Measurements from ENCODE around the gene CEND1. TPM values are rescaled to one million over a fixed set of nuclear protein-coding genes. Genes with fewer than 3 reads are reported as not detected.
"Not testable (repeated sequence)": the region's sequence is repeated elsewhere in the genome, so short reads cannot be mapped to it uniquely, and the experiment has no call there.

Gene CEND1
- total and polyA plus RNA-seq, 2 of the 4 experiments (the other 2 are of a cell fraction) = 0.90 to 4.0 TPM

- H2BK120ac ChIP-seq (ENCODE audit: low read depth, low read length); ATAC-seq (ENCODE audit: low read depth); H3K4me1 ChIP-seq (ENCODE audit: control insufficient read depth, insufficient read depth, low read length); POLR2A ChIA-PET (ENCODE audit: unreplicated experiment); H4K8ac ChIP-seq (ENCODE audit: low read depth in 2 of 2, low read length in 2 of 2); H3K18ac ChIP-seq (ENCODE audit: low read depth, low read length); H2AFZ ChIP-seq (replicated peaks; ENCODE audit: low read length, poor library complexity); H3K79me1 ChIP-seq (ENCODE audit: low read depth in 1 of 2, low read length in 2 of 2); H2AK5ac ChIP-seq (ENCODE audit: low read depth, low read length); H3K27ac ChIP-seq (ENCODE audit: insufficient read depth, low read length); H3K14ac ChIP-seq (replicated peaks; ENCODE audit: low read depth, low read length); BruUV-seq (replicated peaks); H3K56ac ChIP-seq (ENCODE audit: extremely low read depth, insufficient read depth, low read length); H3K4ac ChIP-seq (ENCODE audit: low read depth, low read length); H2BK20ac ChIP-seq (ENCODE audit: low read depth, low read length); H3K4me3 ChIP-seq (ENCODE audit: insufficient read depth, low read depth, low read length); H4K5ac ChIP-seq (ENCODE audit: low read depth, low read length); DNase-seq; H2BK15ac ChIP-seq (ENCODE audit: low read depth, low read length); intact Hi-C loops (cut with micrococcal nuclease); dilution Hi-C loops (cut with HindIII; ENCODE audit: low sequenced_read_pairs, unreplicated experiment); H2AK9ac ChIP-seq (replicated peaks; ENCODE audit: low read depth, low read length, poor library complexity); H3K9me1 ChIP-seq (ENCODE audit: insufficient read depth, low read length); H2BK5ac ChIP-seq (ENCODE audit: low read depth, low read length, poor library complexity, severe bottlenecking); H3K9ac ChIP-seq (ENCODE audit: low read depth, low read length); H4K91ac ChIP-seq (ENCODE audit: insufficient read depth, low read depth, low read length); H3K36me3 ChIP-seq (ENCODE audit: control insufficient read depth, insufficient read depth, low read length); H3K23ac ChIP-seq (ENCODE audit: low read depth, low read length); H3K9me3 ChIP-seq (ENCODE audit: control insufficient read depth, insufficient read depth, low read length); H4K20me1 ChIP-seq (ENCODE audit: insufficient read depth, low read length); H3K4me2 ChIP-seq (ENCODE audit: low read depth, low read length): not testable (repeated sequence)
- CTCF ChIA-PET = interaction anchor here (1.7 kb wide), 1 partner anchor 9 kb away, joined by 4 read pairs; the partner anchor contains the start of gene TALDO1
- WGBS, 2 experiments (ENCODE audit: extremely low coverage in 2 of 2, insufficient read length in 1 of 2) = 53% methylated on average over 7 of the region's 10 CpGs; no CpG with 5 or more reads in 1 of the 2 experiments
- peaks cover 13% of the 10 kb centered on the region; the same call in 1 of the 2 replicates for H3K27me3 ChIP-seq (ENCODE audit: control insufficient read depth, insufficient read depth, low read length)
- in situ Hi-C loops (cut with MboI; ENCODE audit: low sequenced_read_pairs) = loop anchor here (5.0 kb wide), 1 partner anchor 76 kb away; no protein-coding TSS in a partner anchor
These were observed 52.0 kb downstream of the CEND1 start for GRCh38 chr11:737899-738298.

Data from IMR-90 (cell line).